GM10266 (cell line): ENCODE data around the gene MXD1.

Source experiments
- DNase-seq: peaks from one replicate; pipeline ENCODE4 v3.0.0; 2012; ENCODE audit errors: extremely low spot score
- CTCF ChIP-seq: IDR thresholded peaks from 2 replicates; pipeline ENCODE4 v1.5.1; 2012; ENCODE audit warnings: mild to moderate bottlenecking, low read depth; ENCODE audit not compliant: control insufficient read depth, insufficient read depth; ENCODE audit errors: missing control alignments

Gene MXD1

GRCh38 chr2:69943000-69943842, 28.3 kb downstream of the MXD1 start:
- DNase-seq, result no peak
- TF ChIP-seq CTCF, result no peak

GRCh38 chr2:69943843-69944525, 29.1 kb downstream of the MXD1 start:
- DNase-seq, result no peak

GRCh38 chr2:69944756-69945155, 29.8 kb downstream of the MXD1 start:
- no peak for DNase-seq
- no peak for TF ChIP-seq CTCF

More at GRCh38 chr2:69943843-69944525, 29.1 kb downstream of the MXD1 start:
- TF ChIP-seq CTCF, result no peak

- no peak for TF ChIP-seq CTCF
- DNase-seq, result no peak
These were observed 30.5 kb downstream of the MXD1 start for GRCh38 chr2:69945441-69945840.

- no peak for TF ChIP-seq CTCF
- DNase-seq, result no peak
These were observed 31.0 kb downstream of the MXD1 start for GRCh38 chr2:69945941-69946340.

GRCh38 chr2:69946351-69947324, 31.7 kb downstream of the MXD1 start:
- peak; percentile 71 for DNase-seq
- no peak for TF ChIP-seq CTCF
